ENCODE measurements around the gene AR.
"Not testable (repeated sequence)": the region's sequence is repeated elsewhere in the genome, so short reads cannot be mapped to it uniquely, and the experiment has no call there.

Gene AR

GRCh38 chrX:67624325-67624724 lies 80.5 kb downstream of the AR start:
- DNase-seq (ENCODE audit: low read depth, low spot score), result no peak

GRCh38 chrX:67635424-67635823 lies 91.6 kb downstream of the AR start:
- no peak for DNase-seq (ENCODE audit: low read depth, low spot score)

- DNase-seq (ENCODE audit: low read depth, low spot score), result no peak
These were observed 92.7 kb downstream of the AR start for GRCh38 chrX:67636532-67636931.

- DNase-seq (ENCODE audit: low read depth, low spot score), result not testable (repeated sequence)
These were observed 93.5 kb downstream of the AR start for GRCh38 chrX:67637293-67637692.

GRCh38 chrX:67648361-67648760 lies 104.5 kb downstream of the AR start:
- DNase-seq (ENCODE audit: low read depth, low spot score), result no peak

GRCh38 chrX:67651437-67652142 lies 107.8 kb downstream of the AR start:
- no peak for DNase-seq (ENCODE audit: low read depth, low spot score)

GRCh38 chrX:67652543-67652942 lies 108.7 kb downstream of the AR start:
- no peak for DNase-seq (ENCODE audit: low read depth, low spot score)

- no peak for DNase-seq (ENCODE audit: low read depth, low spot score)
These were observed 110.5 kb downstream of the AR start for GRCh38 chrX:67654301-67654700.

GRCh38 chrX:67665583-67665982 lies 121.8 kb downstream of the AR start:
- DNase-seq (ENCODE audit: low read depth, low spot score), result no peak

GRCh38 chrX:67670717-67671116 lies 126.9 kb downstream of the AR start:
- DNase-seq (ENCODE audit: low read depth, low spot score), result not testable (repeated sequence)

GRCh38 chrX:67673741-67674274 lies 130.0 kb downstream of the AR start:
- DNase-seq (ENCODE audit: low read depth, low spot score), result no peak

GRCh38 chrX:67674741-67675140 lies 130.9 kb downstream of the AR start:
- DNase-seq (ENCODE audit: low read depth, low spot score), result no peak

- DNase-seq (ENCODE audit: low read depth, low spot score), result no peak
These were observed 140.3 kb downstream of the AR start for GRCh38 chrX:67684136-67684535.

GRCh38 chrX:67692246-67692645 lies 148.4 kb downstream of the AR start:
- no peak for DNase-seq (ENCODE audit: low read depth, low spot score)

GRCh38 chrX:67693928-67694327 lies 150.1 kb downstream of the AR start:
- DNase-seq (ENCODE audit: low read depth, low spot score), result no peak

- no peak for DNase-seq (ENCODE audit: low read depth, low spot score)
These were observed 153.6 kb downstream of the AR start for GRCh38 chrX:67697452-67697851.

- DNase-seq (ENCODE audit: low read depth, low spot score), result no peak
These were observed 156.8 kb downstream of the AR start for GRCh38 chrX:67700602-67701001.

- DNase-seq (ENCODE audit: low read depth, low spot score), result no peak
These were observed 170.2 kb downstream of the AR start for GRCh38 chrX:67714004-67714403.

GRCh38 chrX:67717571-67717970 lies 173.8 kb downstream of the AR start:
- no peak for DNase-seq (ENCODE audit: low read depth, low spot score)

GRCh38 chrX:67718926-67719325 lies 175.1 kb downstream of the AR start:
- DNase-seq (ENCODE audit: low read depth, low spot score), result no peak

GRCh38 chrX:67720344-67720743 lies 176.5 kb downstream of the AR start:
- DNase-seq (ENCODE audit: low read depth, low spot score), result no peak

- DNase-seq (ENCODE audit: low read depth, low spot score), result no peak
These were observed 177.5 kb downstream of the AR start for GRCh38 chrX:67721321-67721720.

- no peak for DNase-seq (ENCODE audit: low read depth, low spot score)
These were observed 179.9 kb downstream of the AR start for GRCh38 chrX:67723580-67724351.

Data from iPS DF 19.7 (cell line).